HG02623 (cell line): Measurements from ENCODE around the gene ARID3C.

Experiments
- ATAC-seq: cut with Tn5 transposase; IDR thresholded peaks from one replicate; pipeline ENCODE4 v1.9.1; 2021; ENCODE audit warnings: moderate library complexity; ENCODE audit not compliant: unreplicated experiment

The ARID3C gene, protein sequence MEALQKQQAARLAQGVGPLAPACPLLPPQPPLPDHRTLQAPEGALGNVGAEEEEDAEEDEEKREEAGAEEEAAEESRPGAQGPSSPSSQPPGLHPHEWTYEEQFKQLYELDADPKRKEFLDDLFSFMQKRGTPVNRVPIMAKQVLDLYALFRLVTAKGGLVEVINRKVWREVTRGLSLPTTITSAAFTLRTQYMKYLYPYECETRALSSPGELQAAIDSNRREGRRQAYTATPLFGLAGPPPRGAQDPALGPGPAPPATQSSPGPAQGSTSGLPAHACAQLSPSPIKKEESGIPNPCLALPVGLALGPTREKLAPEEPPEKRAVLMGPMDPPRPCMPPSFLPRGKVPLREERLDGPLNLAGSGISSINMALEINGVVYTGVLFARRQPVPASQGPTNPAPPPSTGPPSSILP

DNA sequence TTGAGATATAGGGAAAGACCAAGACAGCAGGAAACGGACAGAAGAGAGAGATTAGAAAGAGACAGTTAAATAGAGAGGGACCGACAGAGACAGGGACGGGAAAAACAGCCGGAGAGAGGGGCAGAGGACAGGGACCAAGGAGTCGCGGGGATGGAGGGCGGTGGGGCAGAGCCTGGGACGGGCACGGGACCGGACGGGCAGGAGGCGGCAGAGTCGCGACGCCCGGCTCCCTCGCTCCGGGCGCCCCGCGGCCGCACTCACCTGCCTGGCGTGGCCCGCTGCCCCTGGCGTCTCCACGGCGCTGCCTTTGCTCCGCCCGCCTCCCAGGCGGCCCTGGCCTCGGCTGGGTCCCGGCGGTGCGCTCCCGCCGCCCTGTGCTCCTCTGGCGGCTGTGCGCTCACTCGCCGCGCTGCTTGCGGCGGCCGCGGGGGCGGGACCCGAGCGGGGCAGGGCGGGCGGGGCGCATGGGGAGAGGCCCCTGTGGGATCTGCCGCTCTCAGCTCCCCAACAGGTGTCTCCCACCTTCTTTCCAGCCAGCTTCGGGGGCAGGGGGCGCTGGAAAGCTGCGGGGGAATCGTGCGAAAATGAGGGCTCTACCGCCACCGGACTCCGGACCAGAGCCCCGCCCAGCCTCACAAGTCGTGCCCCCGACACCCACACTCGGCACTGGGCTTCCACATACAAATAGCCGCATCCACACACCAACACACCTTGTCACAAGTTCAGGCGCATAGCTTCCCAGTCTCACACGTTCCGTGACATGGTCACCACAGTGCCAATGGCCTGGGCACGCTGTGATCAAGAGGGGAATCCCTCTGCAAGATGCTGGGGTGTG is at the start of gene ARID3C:
Gene ARID3C (minus strand): TSS at position 411 of the 835 bp plus-strand sequence. CDS start 1,052 bp downstream, outside the sequence.
- no peak for ATAC-seq

DNA sequence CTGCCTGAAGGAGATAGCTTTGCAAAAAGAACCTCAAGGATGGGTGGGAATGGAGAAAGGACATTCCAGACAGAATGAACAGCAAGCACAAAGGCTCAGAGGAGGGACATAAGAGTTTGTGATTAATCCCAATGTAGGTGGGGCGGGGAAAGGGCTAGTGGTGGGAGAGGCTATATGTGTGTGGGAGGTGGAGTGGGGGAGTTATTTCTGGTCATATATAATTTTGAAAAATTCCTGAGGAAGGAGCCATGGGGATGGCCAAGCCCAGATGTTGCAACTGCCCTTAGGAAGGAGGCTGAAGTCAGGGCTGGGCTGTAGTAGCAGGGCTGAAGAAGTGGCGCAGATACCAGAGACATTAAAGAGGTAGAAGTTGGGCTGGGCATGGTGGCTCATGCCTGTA is 47.0 kb upstream of the ARID3C start:
- ATAC-seq = no peak

DNA sequence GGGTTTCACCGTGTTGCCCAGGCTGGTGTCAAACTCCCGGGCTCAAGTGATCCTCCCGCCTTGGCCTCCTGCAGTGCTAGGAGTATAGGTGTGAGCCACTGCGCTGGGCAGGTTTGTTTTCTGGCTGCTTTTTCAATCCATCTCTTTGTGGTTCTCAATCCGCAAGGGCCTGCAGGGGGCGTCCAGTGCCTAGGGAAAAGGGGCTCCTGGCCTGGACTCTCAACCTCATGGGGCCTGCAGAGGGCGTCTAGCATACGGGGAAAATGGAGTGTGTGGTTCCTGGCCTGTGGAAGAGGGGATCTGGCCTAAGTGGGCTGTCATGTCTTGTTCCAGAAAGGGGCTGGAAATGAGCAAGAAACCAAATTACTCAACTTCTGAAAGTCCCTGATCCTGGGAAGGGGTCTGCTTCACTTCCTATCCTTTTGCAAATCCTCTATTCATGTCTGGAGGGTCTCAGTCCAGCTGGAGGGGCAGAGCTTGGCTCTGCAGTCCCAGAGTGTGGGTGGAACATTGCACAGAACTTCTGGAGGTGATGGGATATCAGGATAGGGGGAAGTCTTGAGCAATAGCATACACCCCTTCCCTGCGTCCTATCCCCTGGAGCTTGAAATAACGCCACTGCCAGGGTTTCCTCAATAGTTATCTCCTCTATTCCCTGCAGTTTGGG is 46.3 kb upstream of the ARID3C start:
- no peak for ATAC-seq

DNA sequence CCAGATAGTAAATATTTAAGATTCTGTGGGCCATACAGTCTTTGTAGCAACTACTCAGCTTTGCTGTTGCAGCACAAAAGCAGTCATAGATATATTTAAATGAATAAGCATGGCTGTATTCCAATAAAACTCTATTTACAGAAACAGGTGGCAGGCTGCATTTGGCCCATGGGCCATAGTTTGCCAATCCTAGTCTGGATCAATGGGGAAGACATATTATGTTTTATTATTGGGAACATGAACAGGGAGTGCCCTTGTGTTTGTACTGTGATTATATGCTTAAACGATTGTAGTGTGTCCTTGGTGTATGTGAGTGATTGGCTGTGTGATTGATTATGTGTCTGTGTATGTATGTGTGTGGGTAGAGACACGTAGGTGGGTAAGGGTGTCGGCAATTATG is 45.6 kb upstream of the ARID3C start:
- ATAC-seq = no peak

DNA sequence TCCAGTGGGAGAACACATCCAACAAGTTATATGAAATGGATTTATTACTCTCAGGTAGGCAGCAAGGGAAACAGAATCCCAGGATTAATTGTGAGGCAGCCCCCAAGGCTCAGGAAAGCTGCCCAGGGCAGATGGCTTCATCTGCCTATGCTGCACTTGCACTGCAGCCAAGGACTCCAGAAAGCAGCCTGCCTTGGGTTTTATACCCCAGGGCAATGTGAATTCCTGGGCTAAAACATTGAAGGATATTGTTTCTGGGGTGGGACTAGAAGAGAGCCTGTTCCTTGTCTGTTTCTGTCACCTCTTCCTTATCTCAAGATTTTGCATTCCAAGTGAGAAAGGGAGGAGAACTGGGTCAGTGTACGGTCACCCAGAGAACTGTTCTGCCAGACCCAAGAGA is 42.4 kb upstream of the ARID3C start:
- ATAC-seq = no peak

DNA sequence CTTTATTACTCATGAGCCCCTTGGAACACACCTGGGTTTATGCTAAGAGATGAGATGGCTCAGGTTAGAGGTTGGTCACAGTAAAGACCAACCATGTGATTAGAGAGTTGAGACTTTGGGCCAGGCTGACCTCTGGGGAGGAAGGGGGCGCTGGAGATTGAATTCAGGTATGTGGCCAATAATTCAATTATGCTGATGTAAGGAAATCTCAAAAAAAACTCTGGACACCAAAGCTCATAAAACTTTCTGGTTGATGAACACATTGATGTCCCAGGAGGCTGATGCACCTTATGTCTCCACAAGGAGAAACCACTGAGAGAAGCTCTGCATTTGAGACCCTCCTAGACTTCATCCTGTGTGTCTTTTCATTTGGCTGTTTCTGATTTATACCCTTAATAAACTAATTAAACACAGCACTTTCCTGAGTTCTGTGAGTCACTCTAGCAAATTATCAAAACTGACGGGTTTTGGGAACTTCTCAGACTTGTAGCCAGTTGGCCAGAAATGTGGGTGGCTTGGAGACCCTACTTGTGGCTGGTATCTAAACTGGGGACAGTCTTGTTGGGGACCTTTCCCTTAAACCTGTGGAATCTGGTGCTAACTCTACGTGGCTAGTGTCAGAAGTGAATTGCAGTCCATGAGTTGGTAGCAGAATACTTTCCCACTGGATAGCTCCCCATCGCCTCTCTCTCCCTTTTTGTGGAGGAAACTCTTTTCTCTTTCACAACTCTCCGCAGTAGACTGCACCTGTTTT is 41.1 kb upstream of the ARID3C start:
- ATAC-seq = no peak

DNA sequence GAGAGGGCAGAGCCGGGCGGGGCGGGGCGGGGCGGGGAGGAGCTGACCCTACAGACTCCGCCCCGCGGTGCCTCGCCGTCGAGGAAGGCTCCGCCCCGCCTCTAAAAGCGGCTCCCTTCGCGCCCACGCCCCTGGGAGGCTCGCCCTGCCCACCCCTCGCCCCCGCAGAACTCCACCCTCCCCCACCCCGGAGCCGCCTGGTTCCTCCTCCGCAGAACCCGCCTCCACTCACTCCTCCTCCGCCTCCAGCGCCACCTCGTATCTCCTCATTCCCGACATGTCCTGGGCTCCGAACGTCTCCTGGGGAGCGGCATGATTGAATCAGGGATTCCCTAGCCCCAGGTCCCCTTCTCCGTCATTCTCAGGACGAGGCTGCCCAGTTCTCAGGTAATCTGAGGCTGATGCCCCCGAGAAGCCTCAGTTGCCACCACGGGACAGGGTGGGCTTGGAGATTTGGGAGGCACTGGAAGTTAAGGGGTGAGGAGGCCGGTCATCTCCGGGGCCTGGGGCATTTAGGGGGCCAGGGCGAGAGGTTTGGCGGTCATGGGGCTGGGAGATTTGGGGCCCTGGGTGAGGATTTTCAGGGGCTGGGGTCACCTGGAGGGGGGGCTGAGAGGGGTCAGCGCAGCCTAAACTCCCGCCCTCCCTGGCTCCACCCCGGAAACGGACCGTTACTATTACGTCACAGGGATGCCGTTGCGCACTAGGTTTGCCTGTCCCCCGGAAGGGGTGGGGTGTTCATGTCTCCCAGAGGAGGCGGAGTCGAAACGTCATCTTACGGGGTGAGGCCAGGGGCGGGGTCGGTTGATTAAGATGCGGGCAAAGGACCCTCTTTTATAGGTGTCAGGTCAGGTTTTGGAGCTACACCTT is 36.8 kb upstream of the ARID3C start:
- ATAC-seq = peak; percentile 67

DNA sequence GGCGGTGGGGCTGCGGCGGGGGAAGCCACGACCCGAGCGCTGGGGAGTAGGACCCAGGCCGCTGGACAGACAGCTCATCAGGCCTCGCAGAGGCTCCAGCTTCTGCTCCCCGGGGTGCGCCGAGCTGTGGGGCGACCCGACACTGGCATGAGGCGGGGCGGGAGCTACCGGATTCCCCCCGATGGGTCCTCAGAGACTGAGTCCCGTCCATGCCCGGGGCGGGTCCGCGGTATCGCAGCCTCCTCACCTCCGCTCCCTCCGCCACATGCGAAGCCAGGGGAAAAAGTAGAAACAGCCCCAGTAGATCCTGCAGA is 36.2 kb upstream of the ARID3C start:
- peak; percentile 26 for ATAC-seq

DNA sequence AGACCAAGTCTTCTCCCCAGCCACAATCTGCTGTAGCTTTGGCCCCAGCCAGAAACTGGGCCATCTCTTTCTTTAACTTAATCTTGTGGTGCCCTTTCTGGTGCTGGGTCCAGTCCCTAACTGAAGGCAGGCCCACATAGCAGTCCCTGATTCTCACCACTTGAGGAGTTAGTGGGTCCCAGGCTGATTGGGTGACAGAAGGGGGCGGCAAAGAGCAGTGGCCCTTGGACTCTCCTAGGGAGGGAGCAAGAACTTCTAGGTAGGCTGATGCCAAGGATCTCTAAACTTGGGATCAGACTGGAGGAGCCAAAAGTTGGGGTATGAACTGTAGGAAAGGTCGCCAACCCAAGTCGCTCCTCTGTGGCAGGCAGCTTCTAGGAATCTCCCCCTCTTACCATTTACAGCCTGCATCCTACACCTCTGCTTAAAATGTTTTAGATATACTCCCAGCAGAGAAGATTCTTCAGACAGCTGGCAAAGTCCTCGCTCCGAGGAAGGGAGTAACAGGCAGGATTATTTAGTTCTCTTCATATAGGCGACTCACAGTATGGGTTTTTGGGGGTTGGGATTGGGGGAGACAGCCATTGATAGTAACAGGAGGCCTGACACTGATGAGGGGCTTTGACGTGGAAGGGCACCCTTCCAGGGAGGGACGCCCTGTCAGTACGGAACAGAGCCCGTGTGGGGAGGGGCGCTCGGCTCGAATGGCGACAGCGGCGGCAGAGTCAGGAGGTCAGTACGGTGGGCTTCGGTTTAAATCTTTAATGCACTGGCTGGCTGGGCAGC is 35.6 kb upstream of the ARID3C start:
- ATAC-seq = peak; percentile 37

DNA sequence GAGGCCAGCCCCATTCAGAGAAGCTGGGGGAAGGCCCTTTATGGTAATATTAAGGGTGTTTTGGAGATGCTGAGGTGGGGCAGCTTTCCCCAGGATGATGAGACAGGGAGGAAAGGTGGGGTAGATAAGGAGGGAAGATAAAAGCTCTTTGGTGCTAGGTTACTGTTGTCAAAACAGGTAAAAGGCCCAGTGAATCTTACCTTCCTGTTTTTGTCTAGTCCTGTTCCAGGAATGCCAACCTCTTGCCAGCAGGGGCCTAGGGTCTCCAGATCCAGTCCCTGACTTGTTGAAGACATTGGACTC is 34.4 kb upstream of the ARID3C start:
- no peak for ATAC-seq

DNA sequence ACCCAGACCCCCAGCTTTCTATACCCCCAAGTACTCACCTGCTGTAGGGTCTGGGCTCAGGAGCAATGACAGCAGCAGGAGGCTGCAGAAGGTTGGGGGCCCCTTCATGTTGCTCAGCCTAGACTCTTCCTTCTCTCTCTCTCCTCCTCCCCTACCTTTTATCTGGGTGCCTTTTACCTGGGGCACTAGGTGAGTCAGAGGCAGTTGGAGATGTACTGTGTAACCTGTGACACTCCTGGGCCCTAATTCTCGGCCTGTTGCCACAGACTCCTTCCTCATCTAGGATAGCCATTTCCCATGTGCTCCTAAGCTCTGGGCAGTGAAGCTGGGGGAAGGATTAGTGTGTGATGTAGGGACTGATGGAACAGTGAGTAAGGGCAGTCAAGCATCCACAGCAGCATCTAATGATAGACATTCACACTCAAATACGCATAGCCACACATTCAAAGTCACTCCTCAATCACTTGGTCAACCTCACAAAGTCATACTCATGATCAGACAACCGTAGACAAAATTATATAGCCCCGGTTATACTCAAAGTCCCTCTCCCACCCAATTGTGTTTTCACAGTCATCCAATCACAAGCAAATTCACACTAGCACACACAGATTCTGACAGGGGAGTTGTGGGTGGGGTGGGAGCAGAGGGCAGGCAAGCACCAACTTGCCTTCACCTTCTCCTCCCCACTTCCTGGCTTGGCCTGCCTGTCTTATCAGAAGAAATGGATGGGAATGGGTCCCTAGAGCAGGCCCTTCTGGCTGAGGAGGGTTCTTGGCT is 33.8 kb upstream of the ARID3C start, which contains the start of gene CCL27:
Gene CCL27 (minus strand): TSS at position 132 of the 777 bp plus-strand sequence. CDS start 24 bp downstream, at position 108.
- ATAC-seq = no peak

DNA sequence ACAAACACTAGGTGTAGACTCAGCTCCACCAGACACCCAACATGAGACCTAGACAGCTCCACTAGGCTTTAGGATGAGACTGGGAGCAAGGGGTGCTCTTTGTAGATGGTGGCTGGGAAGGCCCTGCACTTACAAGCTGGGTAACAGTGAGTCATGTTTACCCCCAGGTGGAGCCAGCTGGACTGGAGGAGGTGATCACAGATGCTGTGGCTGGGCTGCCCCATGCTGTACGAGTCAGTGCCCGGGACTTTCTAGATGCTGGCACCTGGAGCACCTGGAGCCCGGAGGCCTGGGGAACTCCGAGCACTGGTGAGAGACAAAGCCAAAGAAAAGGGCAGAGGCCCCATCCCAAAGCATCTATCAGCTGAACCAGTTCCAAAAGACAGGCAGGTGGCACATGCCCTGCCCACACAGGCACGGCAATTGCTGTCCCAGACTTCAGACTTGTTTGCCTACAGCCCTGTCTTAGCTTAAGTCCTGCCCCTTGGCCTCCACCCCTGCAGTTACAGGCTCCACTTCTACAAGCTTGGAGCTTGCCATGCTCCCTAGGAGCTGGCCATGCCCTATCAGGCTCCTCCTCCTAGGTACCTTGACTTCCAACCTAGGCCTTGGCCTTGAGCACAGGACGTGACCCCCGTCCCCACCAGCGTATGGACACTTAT is 30.9 kb upstream of the ARID3C start:
- no peak for ATAC-seq

DNA sequence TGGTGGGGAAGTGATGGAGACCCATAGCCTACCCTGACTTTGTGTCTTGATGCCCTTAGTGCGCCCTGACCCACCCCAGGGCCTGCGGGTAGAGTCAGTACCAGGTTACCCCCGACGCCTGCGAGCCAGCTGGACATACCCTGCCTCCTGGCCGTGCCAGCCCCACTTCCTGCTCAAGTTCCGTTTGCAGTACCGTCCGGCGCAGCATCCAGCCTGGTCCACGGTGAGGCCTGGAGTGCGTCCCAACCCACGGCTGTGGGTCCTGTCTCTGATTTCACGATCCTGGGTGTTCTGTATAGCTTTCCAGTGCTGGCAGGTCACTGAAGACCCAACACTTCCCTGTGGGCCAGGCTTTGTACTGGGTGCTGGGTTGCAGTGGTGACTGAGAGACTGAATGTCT is 29.6 kb upstream of the ARID3C start:
- no peak for ATAC-seq

DNA sequence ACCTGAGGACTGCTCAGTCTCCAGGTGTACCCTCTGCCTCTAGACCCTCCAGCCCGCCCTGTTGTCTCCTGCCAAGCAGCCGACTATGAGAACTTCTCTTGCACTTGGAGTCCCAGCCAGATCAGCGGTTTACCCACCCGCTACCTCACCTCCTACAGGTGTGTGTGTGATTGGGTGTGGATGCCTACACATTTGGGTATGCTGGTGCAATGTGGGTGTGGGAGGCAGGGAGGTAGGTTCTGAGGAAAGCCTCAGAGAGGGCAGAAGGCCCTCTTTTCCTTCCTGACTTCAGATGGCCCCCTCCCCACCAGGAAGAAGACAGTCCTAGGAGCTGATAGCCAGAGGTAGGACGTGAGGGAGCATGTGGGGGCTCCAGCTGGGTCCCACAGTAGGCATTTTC is 28.1 kb upstream of the ARID3C start:
- no peak for ATAC-seq

DNA sequence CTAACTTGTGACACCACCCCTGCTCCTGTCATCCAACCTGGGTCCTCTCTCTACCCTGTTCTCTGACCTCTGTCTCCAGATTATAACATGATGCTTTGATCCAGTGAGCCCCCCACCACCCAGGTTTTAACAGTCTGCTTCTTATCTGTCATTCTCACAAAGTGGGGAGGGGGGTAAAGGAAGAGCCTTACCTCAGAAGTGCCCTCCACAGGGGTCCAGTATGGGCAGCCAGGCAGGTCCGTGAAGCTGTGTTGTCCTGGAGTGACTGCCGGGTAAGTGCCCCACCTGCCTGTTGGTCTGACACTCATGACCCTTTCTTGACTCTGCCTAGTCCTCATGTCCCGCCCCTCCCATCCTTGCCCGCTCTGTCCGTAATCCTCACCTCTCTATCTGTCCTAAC is 26.5 kb upstream of the ARID3C start:
- no peak for ATAC-seq

DNA sequence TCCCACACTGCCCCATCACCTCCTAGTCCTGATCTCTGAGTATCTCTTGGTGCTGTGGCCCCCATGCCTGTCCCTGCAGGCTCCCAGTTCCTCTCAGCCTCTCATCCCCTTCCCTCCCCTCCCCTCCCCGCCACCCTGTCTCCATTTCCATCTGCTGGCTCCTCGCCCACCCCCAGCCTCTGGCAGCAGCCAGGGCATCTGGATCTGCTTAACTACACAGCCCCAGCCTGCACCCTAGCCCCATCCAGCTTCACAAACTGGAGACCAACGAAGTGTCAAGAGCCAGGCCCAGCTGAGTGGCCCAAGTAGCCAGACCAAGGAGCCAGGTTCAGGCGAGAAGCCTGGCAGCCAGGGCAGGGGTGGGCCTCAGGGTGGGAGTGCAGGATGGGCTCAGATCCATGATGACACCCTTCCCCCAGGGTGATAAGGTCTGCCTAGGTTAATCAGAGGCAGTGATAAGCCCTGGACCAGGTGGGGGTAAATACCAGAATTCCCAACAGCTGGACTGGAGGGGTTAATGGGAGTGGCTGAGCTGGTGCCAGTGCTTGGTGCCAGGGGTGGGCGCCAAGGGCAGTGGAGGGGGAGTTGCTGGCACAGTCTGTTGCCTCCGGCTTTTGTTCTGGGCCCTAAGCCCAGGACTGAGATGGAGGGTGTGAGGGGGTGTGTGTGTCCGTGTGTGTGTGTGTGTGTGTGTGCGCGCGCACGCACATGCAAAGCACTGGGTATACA is 25.6 kb upstream of the ARID3C start:
- no peak for ATAC-seq
